Caco-2 (cell line): ENCODE results near the gene LGALS3BP. TPM values are rescaled to one million over a fixed set of nuclear protein-coding genes. Genes with fewer than 3 reads are reported as not detected.

Experiments used
- BruUV-seq: library from RNA; stranded (reverse); fragments of 400-500 nt; replicated peaks from 2 replicates; lab custom pipeline; 2021; lab: Mats Ljungman, UMichigan
- CTCF ChIA-PET: fragments of 300-600 bp; sonication (Branson Sonifier 250); formaldehyde crosslinking; loops from one replicate; lab custom pipeline; 2022; ENCODE audit warnings: antibody characterized with exemption; lab: Charles Lee
- POLR2A ChIA-PET: fragments of 300-600 bp; sonication (Branson Sonifier 250); formaldehyde crosslinking; loops from one replicate; lab custom pipeline; 2022; ENCODE audit warnings: antibody characterized with exemption; lab: Charles Lee
- DNase-seq, 2 experiments: peaks; one replicate each; pipeline versions ENCODE4 v3.0.0 to v3.0.0-alpha.2; 2020 to 2022
- H3K27me3 ChIP-seq: replicated peaks from 2 replicates; pipeline ENCODE4 v1.6.0; 2011; ENCODE audit warnings: low read length; ENCODE audit not compliant: control insufficient read depth, insufficient read depth
- H3K36me3 ChIP-seq: 2 replicates; pipeline ENCODE4 v1.5.1; 2011; ENCODE audit warnings: low read length; ENCODE audit not compliant: control insufficient read depth, insufficient read depth
- H3K4me1 ChIP-seq: fragments of 250-450 bp; sonication (Bioruptor Pico); 2 replicates; pipeline ENCODE4 v1.5.1; 2020; ENCODE audit warnings: mild to moderate bottlenecking
- H3K4me3 ChIP-seq: 2 replicates; pipeline ENCODE4 v1.5.1; 2011; ENCODE audit warnings: low read depth, mild to moderate bottlenecking, control low read depth, low read length
- H3K9me3 ChIP-seq: fragments of 250-450 bp; sonication (Bioruptor Pico); 2 replicates; pipeline ENCODE4 v1.5.1; 2020; ENCODE audit warnings: mild to moderate bottlenecking, moderate library complexity
- H3K27ac Mint-ChIP-seq: one replicate; pipeline ENCODE4 v1.8.0; 2022; ENCODE audit warnings: mixed read lengths; ENCODE audit not compliant: unreplicated experiment
- H3K27me3 Mint-ChIP-seq: one replicate; pipeline ENCODE4 v1.8.0; 2022; ENCODE audit warnings: mixed read lengths; ENCODE audit not compliant: insufficient read depth, unreplicated experiment
- H3K36me3 Mint-ChIP-seq: one replicate; pipeline ENCODE4 v1.8.0; 2022; ENCODE audit warnings: mild to moderate bottlenecking, mixed read lengths; ENCODE audit not compliant: insufficient read depth, unreplicated experiment
- H3K4me1 Mint-ChIP-seq: one replicate; pipeline ENCODE4 v1.8.0; 2022; ENCODE audit warnings: low read depth, mixed read lengths; ENCODE audit not compliant: unreplicated experiment
- H3K4me3 Mint-ChIP-seq: one replicate; pipeline ENCODE4 v1.8.0; 2022; ENCODE audit warnings: mild to moderate bottlenecking, moderate library complexity, mixed read lengths; ENCODE audit not compliant: unreplicated experiment
- H3K9me3 Mint-ChIP-seq: one replicate; pipeline ENCODE4 v1.8.0; 2022; ENCODE audit warnings: mixed read lengths; ENCODE audit not compliant: unreplicated experiment
- CTCF ChIP-seq, 2 experiments: fragments of 200-600 bp in 1 of 2; IDR thresholded peaks; 1 replicate in 1 of 2; 2 replicates in 1 of 2; pipeline versions ENCODE4 v1.5.1 to v1.8.0; 2011 to 2022; ENCODE audit warnings: antibody characterized with exemption in 1 of 2, control low read depth in 1 of 2, inconsistent platforms in 1 of 2, low read depth in 1 of 2, low read length in 1 of 2, mild to moderate bottlenecking in 1 of 2, moderate library complexity in 1 of 2; ENCODE audit not compliant: insufficient read depth in 1 of 2, severe bottlenecking in 1 of 2, unreplicated experiment in 1 of 2
- intact Hi-C: fragments of 100-400 bp; cut with micrococcal nuclease; formaldehyde crosslinking; loops from one replicate; pipeline ENCODE4 v1.10.0; 2022; ENCODE audit not compliant: unreplicated experiment
- total RNA-seq: library from RNA; stranded (reverse); gene quantifications from 2 replicates; pipeline ENCODE4 v1.2.3, GENCODE V29; 2022

LGALS3BP gene
- total RNA-seq, 1 experiment from 2014 or later, result 65.4 TPM

GRCh38 chr17:78947235-78948149 lies 32.2 kb downstream of the LGALS3BP start:
- Mint-ChIP-seq H3K27me3 (no peaks in the 10 kb centered on the region), H3K9me3 (no peaks in the 10 kb centered on the region)
- no peak for DNase-seq

GRCh38 chr17:78946631-78947030 lies 33.1 kb downstream of the LGALS3BP start:
- no peak overlapping the region for H3K27ac Mint-ChIP-seq

More at GRCh38 chr17:78947235-78948149, 32.2 kb downstream of the LGALS3BP start:
- no TSS peak for BruUV-seq
- ChIA-PET CTCF (interaction anchor here (0.7 kb wide), 1 partner anchor 49 kb away, joined by 6 read pairs; no protein-coding TSS in a partner anchor), POLR2A (no interaction called here)
- Histone ChIP-seq H3K9me3 (peaks cover 18% of the 10 kb centered on the region), H3K4me3 (no peak overlapping the region), H3K4me1 (no peaks in the 10 kb centered on the region), H3K27me3 (no peaks in the 10 kb centered on the region), H3K36me3 (no peaks in the 10 kb centered on the region)
- Mint-ChIP-seq H3K27ac (no peak overlapping the region), H3K4me3 (no peak overlapping the region), H3K4me1 (no peaks in the 10 kb centered on the region), H3K36me3 (no peaks in the 10 kb centered on the region)
- TF ChIP-seq CTCF (IDR thresholded peaks at IDR 0.05; ENCODE audit: insufficient read depth in 1 of 2, low read depth in 1 of 2, low read length in 1 of 2, severe bottlenecking in 1 of 2, unreplicated experiment in 1 of 2), result no peak
- intact Hi-C loops, result no loop called here

More at GRCh38 chr17:78946631-78947030, 33.1 kb downstream of the LGALS3BP start:
- Mint-ChIP-seq H3K27me3 (no peaks in the 10 kb centered on the region), H3K36me3 (no peaks in the 10 kb centered on the region), H3K9me3 (no peaks in the 10 kb centered on the region), H3K4me3 (no peak overlapping the region), H3K4me1 (no peaks in the 10 kb centered on the region)
- no peaks in the 10 kb centered on the region for H3K4me1 ChIP-seq
- ChIA-PET CTCF (no interaction called here), POLR2A (interaction anchor here (0.7 kb wide), 1 partner anchor 795 kb away, joined by 3 read pairs; no protein-coding TSS in a partner anchor)
- no peaks in the 10 kb centered on the region for H3K36me3 ChIP-seq
- H3K9me3 ChIP-seq, result peaks cover 17% of the 10 kb centered on the region
- no peak overlapping the region for H3K4me3 ChIP-seq
- BruUV-seq, result no TSS peak
- no peak for TF ChIP-seq CTCF (IDR thresholded peaks at IDR 0.05; ENCODE audit: insufficient read depth in 1 of 2, low read depth in 1 of 2, low read length in 1 of 2, severe bottlenecking in 1 of 2, unreplicated experiment in 1 of 2)
- H3K27me3 ChIP-seq, result no peaks in the 10 kb centered on the region
- no peak for DNase-seq
- intact Hi-C loops, result no loop called here
